Measurements from ENCODE around the gene CUX1. TPM values are rescaled to one million over a fixed set of nuclear protein-coding genes. Genes with fewer than 3 reads are reported as not detected.

Gene CUX1
- total RNA-seq, 1 experiment from 2014 or later = 53.5 TPM

DNA sequence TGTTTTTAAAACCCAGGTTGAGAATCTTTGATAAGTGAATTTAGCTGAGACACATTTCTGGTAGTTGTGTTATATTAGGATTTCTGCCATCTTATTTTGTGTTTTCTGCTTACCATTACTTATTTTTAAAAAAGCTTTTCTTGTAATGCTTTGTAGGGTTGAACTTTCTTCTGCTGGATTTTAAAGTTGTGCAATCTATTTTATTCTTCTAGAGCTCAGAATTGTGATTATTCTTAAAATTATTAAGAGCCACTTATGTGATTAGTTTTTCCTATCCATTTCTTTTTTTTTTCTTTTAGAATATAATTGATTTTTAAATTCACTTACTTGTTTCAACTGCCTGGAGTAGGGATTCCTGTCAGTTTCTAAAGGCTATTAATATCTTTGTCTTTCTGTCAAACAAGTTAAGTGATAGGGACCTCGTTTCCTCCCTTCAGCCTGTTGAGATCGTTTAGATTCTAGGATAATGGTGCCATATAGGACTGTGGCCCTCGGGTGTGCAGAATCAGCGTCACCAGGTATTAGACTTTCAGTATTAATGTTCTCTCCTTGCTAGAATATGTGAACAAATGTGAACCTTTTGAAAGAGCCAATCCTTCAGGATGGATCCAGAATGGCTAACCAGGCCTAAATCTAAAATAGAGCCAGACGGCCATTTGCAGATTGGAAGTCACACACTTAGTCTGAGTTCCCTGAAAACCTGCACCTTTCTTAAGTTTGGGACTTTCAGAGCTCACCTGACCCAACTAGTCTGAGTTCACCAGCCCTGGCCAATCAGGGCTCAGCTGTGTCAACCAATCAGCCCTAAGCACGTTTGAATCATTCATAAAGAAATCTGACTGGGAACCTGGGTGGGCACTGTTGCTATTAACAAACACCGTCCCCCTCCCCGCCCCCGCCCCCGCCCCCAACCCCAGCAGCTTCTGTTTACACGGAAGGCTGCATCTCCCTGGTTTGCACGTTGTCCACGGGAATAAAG, 26.2 kb downstream of the CUX1 start:
- no peak overlapping the region for H4K5ac ChIP-seq (ENCODE audit: insufficient read length, low read depth, low read length)
- H2BK12ac ChIP-seq (ENCODE audit: insufficient read length, low read depth, low read length) = no peak overlapping the region
- no peak overlapping the region for H2AFZ ChIP-seq (ENCODE audit: low read length)
- no peak overlapping the region for H4K8ac ChIP-seq (replicated peaks; ENCODE audit: insufficient read length, low read depth, low read length)
- H3K36me3 Mint-ChIP-seq (ENCODE audit: insufficient read depth in 1 of 3, low read depth in 3 of 3) = peaks cover 16 to 22% (median 18%) of the 10 kb centered on the region in 3 experiments
- no peak overlapping the region for H3K14ac ChIP-seq (ENCODE audit: insufficient read depth, low read length)
- peaks cover 11% of the 10 kb centered on the region for H3K79me1 ChIP-seq (ENCODE audit: insufficient read depth, low read depth, low read length, poor library complexity, severe bottlenecking)
- H3K79me2 ChIP-seq (ENCODE audit: insufficient read depth, low read length) = peaks cover 47% of the 10 kb centered on the region
- no peak overlapping the region for H2AK5ac ChIP-seq (ENCODE audit: insufficient read length, low read length)
- no peak overlapping the region; a peak in 1 of 5 replicates for H3K4me3 Mint-ChIP-seq
- no peak overlapping the region for H2BK20ac ChIP-seq (ENCODE audit: low read depth, low read length, poor library complexity, severe bottlenecking)
- no peaks in the 10 kb centered on the region for H4K20me1 ChIP-seq (ENCODE audit: control insufficient read depth, insufficient read depth, insufficient read length)
- H3K9me3 Mint-ChIP-seq = peaks cover 14 to 19% of the 10 kb centered on the region in 2 experiments
- no peak overlapping the region for H3K18ac ChIP-seq (ENCODE audit: insufficient read length, low read depth, low read length)
- no peak overlapping the region for H3T11ph ChIP-seq (ENCODE audit: low read length)
- WGBS (ENCODE audit: extremely low coverage, insufficient read length, low lambda C conversion rate) = no CpG with 5 or more reads among the region's 13 CpGs
- no peaks in the 10 kb centered on the region for H3K4me1 ChIP-seq (ENCODE audit: insufficient read depth, low read length)
- H3K4me2 ChIP-seq (ENCODE audit: insufficient read depth, insufficient read length, low read length) = no peak overlapping the region
- H3K4ac ChIP-seq (ENCODE audit: low read depth, low read length) = no peak overlapping the region
- no peaks in the 10 kb centered on the region for H3K27me3 Mint-ChIP-seq (ENCODE audit: low read depth)
- H3K4me1 Mint-ChIP-seq = peaks cover 27 to 34% of the 10 kb centered on the region in 2 experiments
- no peak overlapping the region for H3K23ac ChIP-seq (ENCODE audit: insufficient read length, low read depth, low read length)
- H3K9me3 ChIP-seq (ENCODE audit: control insufficient read depth, low read depth, low read length) = peaks cover 8% of the 10 kb centered on the region
- H3K9ac ChIP-seq (ENCODE audit: extremely low read depth, insufficient read length, low read length) = no peak overlapping the region
- H3K27me3 ChIP-seq (ENCODE audit: insufficient read depth, low read length) = no peaks in the 10 kb centered on the region
- no peak overlapping the region for H2BK120ac ChIP-seq (ENCODE audit: low read depth, low read length, poor library complexity, severe bottlenecking)
- DNase-seq = peak; percentile 68
- peak overlapping the region in 2 of 3 experiments; percentile 81 to 92; a peak in 5 of 7 replicates for H3K27ac Mint-ChIP-seq
- no peak overlapping the region for H2BK15ac ChIP-seq (ENCODE audit: low read depth, low read length)
- TF ChIP-seq, protein P1, sequence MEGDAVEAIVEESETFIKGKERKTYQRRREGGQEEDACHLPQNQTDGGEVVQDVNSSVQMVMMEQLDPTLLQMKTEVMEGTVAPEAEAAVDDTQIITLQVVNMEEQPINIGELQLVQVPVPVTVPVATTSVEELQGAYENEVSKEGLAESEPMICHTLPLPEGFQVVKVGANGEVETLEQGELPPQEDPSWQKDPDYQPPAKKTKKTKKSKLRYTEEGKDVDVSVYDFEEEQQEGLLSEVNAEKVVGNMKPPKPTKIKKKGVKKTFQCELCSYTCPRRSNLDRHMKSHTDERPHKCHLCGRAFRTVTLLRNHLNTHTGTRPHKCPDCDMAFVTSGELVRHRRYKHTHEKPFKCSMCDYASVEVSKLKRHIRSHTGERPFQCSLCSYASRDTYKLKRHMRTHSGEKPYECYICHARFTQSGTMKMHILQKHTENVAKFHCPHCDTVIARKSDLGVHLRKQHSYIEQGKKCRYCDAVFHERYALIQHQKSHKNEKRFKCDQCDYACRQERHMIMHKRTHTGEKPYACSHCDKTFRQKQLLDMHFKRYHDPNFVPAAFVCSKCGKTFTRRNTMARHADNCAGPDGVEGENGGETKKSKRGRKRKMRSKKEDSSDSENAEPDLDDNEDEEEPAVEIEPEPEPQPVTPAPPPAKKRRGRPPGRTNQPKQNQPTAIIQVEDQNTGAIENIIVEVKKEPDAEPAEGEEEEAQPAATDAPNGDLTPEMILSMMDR (conservative IDR thresholded peaks at IDR 0.05) = no peak
- no peak overlapping the region for H2BK5ac ChIP-seq (ENCODE audit: insufficient read length, low read length)
- no peaks in the 10 kb centered on the region for H3K23me2 ChIP-seq (ENCODE audit: insufficient read length, low read depth, low read length, poor library complexity, severe bottlenecking)
- no peak overlapping the region for H3K56ac ChIP-seq (ENCODE audit: insufficient read length, low read depth, low read length)
- no peak overlapping the region for H4K91ac ChIP-seq (ENCODE audit: insufficient read length, low read depth, low read length)
- no peak overlapping the region for H3K27ac ChIP-seq (ENCODE audit: insufficient read length, low read depth, low read length)

Data from H9 (cell line).